ENCODE results near the gene MT1M.
A peak's percentile ranks its signal among the peaks of the same experiment; 100 is the strongest.

Gene MT1M

GRCh38 chr16:56601325-56601724 is 31.1 kb upstream of the MT1M start:
- no peak overlapping the region for H2BK5ac ChIP-seq (ENCODE audit: low read length)
- H3K27me3 ChIP-seq (ENCODE audit: insufficient read depth, low read length, poor library complexity): no peaks in the 10 kb centered on the region
- no peak overlapping the region for H3K4me3 ChIP-seq (ENCODE audit: low read length)
- H4K5ac ChIP-seq (ENCODE audit: low read length): no peak overlapping the region
- H2AK5ac ChIP-seq (ENCODE audit: low read length): no peak overlapping the region
- no peaks in the 10 kb centered on the region for H3K36me3 ChIP-seq (ENCODE audit: control insufficient read depth, insufficient read depth, low read length)
- H3K9ac ChIP-seq (ENCODE audit: low read length): no peak overlapping the region
- no peaks in the 10 kb centered on the region for H3K79me2 ChIP-seq (ENCODE audit: control insufficient read depth, insufficient read depth, low read length)
- DNase-seq: no peak
- H2BK120ac ChIP-seq (ENCODE audit: low read depth, low read length): no peak overlapping the region
- H3K4me1 ChIP-seq (ENCODE audit: control insufficient read depth, low read depth, low read length): no peaks in the 10 kb centered on the region
- H3K18ac ChIP-seq (ENCODE audit: low read length): no peak overlapping the region
- no peaks in the 10 kb centered on the region for H3K79me1 ChIP-seq (ENCODE audit: low read length)
- no peak overlapping the region for H2BK15ac ChIP-seq (replicated peaks; ENCODE audit: low read depth)
- no peak overlapping the region for H3K23ac ChIP-seq (ENCODE audit: low read length)
- H3K4me2 ChIP-seq (ENCODE audit: low read length): no peak overlapping the region
- H3K27ac ChIP-seq (ENCODE audit: low read depth, low read length): no peak overlapping the region
- WGBS (ENCODE audit: extremely low coverage, insufficient coverage, low lambda C conversion rate): no CpG with 5 or more reads among the region's 9 CpGs
- no peak overlapping the region for H4K8ac ChIP-seq (ENCODE audit: low read depth, low read length)
- H3K4ac ChIP-seq (ENCODE audit: low read depth, low read length): no peak overlapping the region
- H3K56ac ChIP-seq (ENCODE audit: low read length): no peak overlapping the region

GRCh38 chr16:56603589-56603988 is 28.9 kb upstream of the MT1M start:
- Histone ChIP-seq H3K27me3 (ENCODE audit: insufficient read depth, low read length, poor library complexity) (no peaks in the 10 kb centered on the region), H3K4me3 (ENCODE audit: low read length) (no peak overlapping the region), H3K23ac (ENCODE audit: low read length) (no peak overlapping the region), H3K36me3 (ENCODE audit: control insufficient read depth, insufficient read depth, low read length) (no peaks in the 10 kb centered on the region), H4K8ac (ENCODE audit: low read depth, low read length) (no peak overlapping the region), H3K4ac (ENCODE audit: low read depth, low read length) (no peak overlapping the region), H3K9ac (ENCODE audit: low read length) (no peak overlapping the region), H2AK5ac (ENCODE audit: low read length) (no peak overlapping the region), H3K27ac (ENCODE audit: low read depth, low read length) (no peak overlapping the region), H3K4me2 (ENCODE audit: low read length) (no peak overlapping the region), H3K18ac (ENCODE audit: low read length) (no peak overlapping the region), H4K5ac (ENCODE audit: low read length) (no peak overlapping the region), H2BK120ac (ENCODE audit: low read depth, low read length) (no peak overlapping the region), H3K4me1 (ENCODE audit: control insufficient read depth, low read depth, low read length) (peaks cover 7% of the 10 kb centered on the region), H3K79me2 (ENCODE audit: control insufficient read depth, insufficient read depth, low read length) (no peaks in the 10 kb centered on the region), H3K79me1 (ENCODE audit: low read length) (no peaks in the 10 kb centered on the region), H3K56ac (ENCODE audit: low read length) (no peak overlapping the region), H2BK15ac (replicated peaks; ENCODE audit: low read depth) (no peak overlapping the region), H2BK5ac (ENCODE audit: low read length) (no peak overlapping the region)
- no CpG with 5 or more reads among the region's 4 CpGs for WGBS (ENCODE audit: extremely low coverage, insufficient coverage, low lambda C conversion rate)
- peak; percentile 90 for DNase-seq

- no peak overlapping the region for H3K4ac ChIP-seq (ENCODE audit: low read depth, low read length)
- H3K23ac ChIP-seq (ENCODE audit: low read length): no peak overlapping the region
- no peak overlapping the region for H2BK15ac ChIP-seq (replicated peaks; ENCODE audit: low read depth)
- no peak for DNase-seq
- no peak overlapping the region for H3K4me2 ChIP-seq (ENCODE audit: low read length)
- no peak overlapping the region for H4K8ac ChIP-seq (ENCODE audit: low read depth, low read length)
- WGBS (ENCODE audit: extremely low coverage, insufficient coverage, low lambda C conversion rate): no CpG with 5 or more reads among the region's 4 CpGs
- H4K5ac ChIP-seq (ENCODE audit: low read length): no peak overlapping the region
- no peak overlapping the region for H2AK5ac ChIP-seq (ENCODE audit: low read length)
- no peak overlapping the region for H3K27ac ChIP-seq (ENCODE audit: low read depth, low read length)
- no peaks in the 10 kb centered on the region for H3K27me3 ChIP-seq (ENCODE audit: insufficient read depth, low read length, poor library complexity)
- peaks cover 7% of the 10 kb centered on the region for H3K4me1 ChIP-seq (ENCODE audit: control insufficient read depth, low read depth, low read length)
- no peaks in the 10 kb centered on the region for H3K79me1 ChIP-seq (ENCODE audit: low read length)
- no peaks in the 10 kb centered on the region for H3K79me2 ChIP-seq (ENCODE audit: control insufficient read depth, insufficient read depth, low read length)
- H3K9ac ChIP-seq (ENCODE audit: low read length): no peak overlapping the region
- no peak overlapping the region for H2BK5ac ChIP-seq (ENCODE audit: low read length)
- no peak overlapping the region for H2BK120ac ChIP-seq (ENCODE audit: low read depth, low read length)
- H3K4me3 ChIP-seq (ENCODE audit: low read length): no peak overlapping the region
- H3K56ac ChIP-seq (ENCODE audit: low read length): no peak overlapping the region
- no peaks in the 10 kb centered on the region for H3K36me3 ChIP-seq (ENCODE audit: control insufficient read depth, insufficient read depth, low read length)
- H3K18ac ChIP-seq (ENCODE audit: low read length): no peak overlapping the region
Observed at GRCh38 chr16:56604966-56605365, 27.5 kb upstream of the MT1M start.

GRCh38 chr16:56605475-56605874 is 27.0 kb upstream of the MT1M start:
- H3K18ac ChIP-seq (ENCODE audit: low read length): no peak overlapping the region
- H4K5ac ChIP-seq (ENCODE audit: low read length): no peak overlapping the region
- no peak overlapping the region for H4K8ac ChIP-seq (ENCODE audit: low read depth, low read length)
- no peak for DNase-seq
- H2BK15ac ChIP-seq (replicated peaks; ENCODE audit: low read depth): no peak overlapping the region
- no peak overlapping the region for H2AK5ac ChIP-seq (ENCODE audit: low read length)
- H3K56ac ChIP-seq (ENCODE audit: low read length): no peak overlapping the region
- H3K4me3 ChIP-seq (ENCODE audit: low read length): no peak overlapping the region
- H3K79me1 ChIP-seq (ENCODE audit: low read length): no peaks in the 10 kb centered on the region
- no peak overlapping the region for H3K4ac ChIP-seq (ENCODE audit: low read depth, low read length)
- no peak overlapping the region for H3K9ac ChIP-seq (ENCODE audit: low read length)
- H3K23ac ChIP-seq (ENCODE audit: low read length): no peak overlapping the region
- H3K36me3 ChIP-seq (ENCODE audit: control insufficient read depth, insufficient read depth, low read length): no peaks in the 10 kb centered on the region
- no CpG with 5 or more reads among the region's 1 CpG for WGBS (ENCODE audit: extremely low coverage, insufficient coverage, low lambda C conversion rate)
- no peak overlapping the region for H3K27ac ChIP-seq (ENCODE audit: low read depth, low read length)
- H3K79me2 ChIP-seq (ENCODE audit: control insufficient read depth, insufficient read depth, low read length): no peaks in the 10 kb centered on the region
- no peak overlapping the region for H3K4me2 ChIP-seq (ENCODE audit: low read length)
- H3K4me1 ChIP-seq (ENCODE audit: control insufficient read depth, low read depth, low read length): peaks cover 9% of the 10 kb centered on the region
- H3K27me3 ChIP-seq (ENCODE audit: insufficient read depth, low read length, poor library complexity): peaks cover 1% of the 10 kb centered on the region
- H2BK120ac ChIP-seq (ENCODE audit: low read depth, low read length): no peak overlapping the region
- no peak overlapping the region for H2BK5ac ChIP-seq (ENCODE audit: low read length)

- WGBS (ENCODE audit: extremely low coverage, insufficient coverage, low lambda C conversion rate): no CpG with 5 or more reads among the region's 3 CpGs
- Histone ChIP-seq H3K4me3 (ENCODE audit: low read length) (no peak overlapping the region), H3K18ac (ENCODE audit: low read length) (no peak overlapping the region), H2BK15ac (replicated peaks; ENCODE audit: low read depth) (no peak overlapping the region), H3K79me1 (ENCODE audit: low read length) (no peaks in the 10 kb centered on the region), H3K36me3 (ENCODE audit: control insufficient read depth, insufficient read depth, low read length) (no peaks in the 10 kb centered on the region), H4K5ac (ENCODE audit: low read length) (no peak overlapping the region), H2BK5ac (ENCODE audit: low read length) (no peak overlapping the region), H3K27ac (ENCODE audit: low read depth, low read length) (no peak overlapping the region), H3K4me1 (ENCODE audit: control insufficient read depth, low read depth, low read length) (peaks cover 9% of the 10 kb centered on the region), H3K4me2 (ENCODE audit: low read length) (no peak overlapping the region), H3K27me3 (ENCODE audit: insufficient read depth, low read length, poor library complexity) (peaks cover 6% of the 10 kb centered on the region), H4K8ac (ENCODE audit: low read depth, low read length) (no peak overlapping the region), H2AK5ac (ENCODE audit: low read length) (no peak overlapping the region), H2BK120ac (ENCODE audit: low read depth, low read length) (no peak overlapping the region), H3K79me2 (ENCODE audit: control insufficient read depth, insufficient read depth, low read length) (no peaks in the 10 kb centered on the region), H3K56ac (ENCODE audit: low read length) (no peak overlapping the region), H3K23ac (ENCODE audit: low read length) (no peak overlapping the region), H3K9ac (ENCODE audit: low read length) (no peak overlapping the region), H3K4ac (ENCODE audit: low read depth, low read length) (no peak overlapping the region)
- DNase-seq: no peak
Observed at GRCh38 chr16:56606071-56606475, 26.4 kb upstream of the MT1M start.

DNA sequence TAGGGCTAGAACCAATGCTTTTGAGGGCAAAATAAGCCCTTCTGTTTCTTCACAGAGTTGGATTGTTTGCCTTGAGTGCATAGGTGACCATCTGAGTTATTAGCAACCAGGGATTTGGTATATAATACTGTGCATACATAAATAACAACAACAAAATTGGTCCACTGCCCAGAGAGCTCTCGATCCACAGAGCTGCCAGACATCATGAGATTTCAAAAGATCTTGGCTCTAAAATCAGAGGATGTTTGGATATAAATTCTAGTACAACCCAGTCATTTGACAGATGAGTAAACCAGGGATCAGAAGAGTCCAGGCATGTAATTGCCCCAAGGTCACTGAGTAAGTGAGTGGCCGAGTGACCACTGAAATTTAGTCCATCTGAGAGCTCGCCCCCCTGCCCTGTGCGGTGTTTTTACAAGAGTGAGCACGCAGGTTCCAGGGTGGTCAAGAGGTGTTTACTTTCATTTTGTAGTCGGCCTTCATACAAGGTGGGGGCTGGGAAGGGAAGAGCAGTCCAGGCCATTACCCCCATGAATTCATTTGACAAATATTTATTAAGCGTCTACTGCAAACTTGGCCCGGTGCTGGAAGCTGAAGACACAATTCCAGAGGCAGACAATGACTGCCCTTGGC is 25.9 kb upstream of the MT1M start:
- Histone ChIP-seq H3K4me3 (ENCODE audit: low read length) (no peak overlapping the region), H3K4me1 (ENCODE audit: control insufficient read depth, low read depth, low read length) (peaks cover 9% of the 10 kb centered on the region), H3K79me1 (ENCODE audit: low read length) (no peaks in the 10 kb centered on the region), H4K8ac (ENCODE audit: low read depth, low read length) (no peak overlapping the region), H3K4ac (ENCODE audit: low read depth, low read length) (no peak overlapping the region), H2BK120ac (ENCODE audit: low read depth, low read length) (no peak overlapping the region), H2AK5ac (ENCODE audit: low read length) (no peak overlapping the region), H4K5ac (ENCODE audit: low read length) (no peak overlapping the region), H2BK5ac (ENCODE audit: low read length) (no peak overlapping the region), H3K56ac (ENCODE audit: low read length) (no peak overlapping the region), H3K36me3 (ENCODE audit: control insufficient read depth, insufficient read depth, low read length) (no peaks in the 10 kb centered on the region), H3K4me2 (ENCODE audit: low read length) (no peak overlapping the region), H3K9ac (ENCODE audit: low read length) (no peak overlapping the region), H3K27me3 (ENCODE audit: insufficient read depth, low read length, poor library complexity) (peaks cover 6% of the 10 kb centered on the region), H3K18ac (ENCODE audit: low read length) (no peak overlapping the region), H3K79me2 (ENCODE audit: control insufficient read depth, insufficient read depth, low read length) (no peaks in the 10 kb centered on the region), H3K23ac (ENCODE audit: low read length) (no peak overlapping the region), H2BK15ac (replicated peaks; ENCODE audit: low read depth) (no peak overlapping the region), H3K27ac (ENCODE audit: low read depth, low read length) (no peak overlapping the region)
- no CpG with 5 or more reads among the region's 8 CpGs for WGBS (ENCODE audit: extremely low coverage, insufficient coverage, low lambda C conversion rate)
- no peak for DNase-seq
